GM12878 (cell line): Measurements from ENCODE around the gene PRM2. TPM values are rescaled to one million over a fixed set of nuclear protein-coding genes. Genes with fewer than 3 reads are reported as not detected.

Source experiments
- ATAC-seq: fragments of 200-7000 bp; cut with Tn5 transposase; 3 replicates; pipeline ENCODE4 v1.9.1; 2020; ENCODE audit warnings: mild to moderate bottlenecking, moderate library complexity
- BruUV-seq: library from RNA; stranded (reverse); fragments of 400-500 nt; replicated peaks from 2 replicates; lab custom pipeline; 2021; lab: Mats Ljungman, UMichigan
- CTCF ChIA-PET: fragments of 300-600 bp; sonication (Branson Sonifier 250); formaldehyde crosslinking; extraction: SDS; loops from one replicate; lab custom pipeline; 2021; ENCODE audit warnings: inconsistent platforms; lab: Yijun Ruan, JAX
- POLR2A ChIA-PET: fragments of 350-600 bp; formaldehyde crosslinking; extraction: SDS; loops from one replicate; lab custom pipeline; 2021; ENCODE audit warnings: inconsistent platforms; lab: Charles Lee
- RAD21 ChIA-PET: fragments of 300-600 bp; sonication (Branson Sonifier 250); formaldehyde crosslinking; loops from one replicate; lab custom pipeline; 2023; ENCODE audit warnings: antibody characterized with exemption; ENCODE audit not compliant: unreplicated experiment; lab: Charles Lee
- SMC1A ChIA-PET: fragments of 300-600 bp; sonication (Branson Sonifier 250); formaldehyde crosslinking; loops from one replicate; lab custom pipeline; 2023; ENCODE audit not compliant: unreplicated experiment, uncharacterized antibody; lab: Charles Lee
- DNase-seq: peaks from one replicate; pipeline ENCODE4 v3.0.0-alpha.2; 2011; ENCODE audit warnings: low read depth, low spot score
- FAIRE-seq: peaks from 3 replicates; lab custom pipeline; 2011; peaks lifted over from hg19 to GRCh38; lab: Jason Lieb, UNC
- H2AFZ ChIP-seq: 2 replicates; pipeline ENCODE4 v1.6.0; 2011; ENCODE audit warnings: low read depth, low read length, control low read depth; ENCODE audit not compliant: control insufficient read depth
- H3K27ac ChIP-seq: 2 replicates; pipeline ENCODE4 v1.5.1; 2011; ENCODE audit warnings: control low read depth; ENCODE audit not compliant: control insufficient read depth, insufficient read depth
- H3K27me3 ChIP-seq, 2 experiments: replicated peaks in 1 of 2; 2 replicates each; pipeline versions ENCODE4 v1.6.0 to v1.6.1; 2011; ENCODE audit warnings: low read length in 1 of 2; ENCODE audit not compliant: control insufficient read depth in 2 of 2, insufficient read depth in 2 of 2
- H3K36me3 ChIP-seq, 2 experiments: 2 replicates each; pipeline ENCODE4 v1.5.1; 2011; ENCODE audit warnings: low read length in 1 of 2; ENCODE audit not compliant: control insufficient read depth in 2 of 2, insufficient read depth in 2 of 2
- H3K4me1 ChIP-seq: 2 replicates; pipeline ENCODE4 v1.6.1; 2011; ENCODE audit warnings: mild to moderate bottlenecking, low read length, moderate library complexity, mixed read lengths; ENCODE audit not compliant: control insufficient read depth, insufficient read depth
- H3K4me2 ChIP-seq: 2 replicates; pipeline ENCODE4 v1.6.0; 2011; ENCODE audit warnings: control low read depth; ENCODE audit not compliant: control insufficient read depth, insufficient read depth
- H3K4me3 ChIP-seq: fragments of 200-600 bp; sonication (generic); 2 replicates; pipeline ENCODE4 v1.5.1; 2016
- H3K79me2 ChIP-seq: 2 replicates; pipeline ENCODE4 v1.6.0; 2011; ENCODE audit warnings: low read length; ENCODE audit not compliant: control insufficient read depth, insufficient read depth
- H3K9ac ChIP-seq: 2 replicates; pipeline ENCODE4 v1.8.0; 2011; ENCODE audit warnings: low read length, control low read depth, mixed read lengths; ENCODE audit not compliant: control insufficient read depth, insufficient read depth
- H3K9me3 ChIP-seq: replicated peaks from 3 replicates; pipeline ENCODE4 v1.5.1; 2011; ENCODE audit warnings: mild to moderate bottlenecking, low read length; ENCODE audit not compliant: control insufficient read depth, insufficient read depth
- H4K20me1 ChIP-seq: 2 replicates; pipeline ENCODE4 v1.6.0; 2011; ENCODE audit not compliant: control insufficient read depth, insufficient read depth
- ATF2 ChIP-seq: IDR thresholded peaks from 2 replicates; pipeline ENCODE4 v1.6.1; 2012; ENCODE audit warnings: low read length, inconsistent platforms
- ATF3 ChIP-seq: IDR thresholded peaks from 2 replicates; pipeline ENCODE4 v1.6.1; 2011; ENCODE audit warnings: low read depth, mild to moderate bottlenecking, low read length, moderate library complexity, borderline replicate concordance; ENCODE audit errors: extremely low read depth
- CBX3 ChIP-seq: fragments of 200-600 bp; sonication (generic); IDR thresholded peaks from 2 replicates; pipeline ENCODE4 v1.6.1; 2016; ENCODE audit warnings: low read depth, borderline replicate concordance
- CHD4 ChIP-seq: fragments of 200-600 bp; sonication (generic); IDR thresholded peaks from 2 replicates; pipeline ENCODE4 v1.6.1; 2016; ENCODE audit warnings: mild to moderate bottlenecking
- CREB1 ChIP-seq: IDR thresholded peaks from 2 replicates; pipeline ENCODE4 v1.6.1; 2012; ENCODE audit warnings: low read depth, mild to moderate bottlenecking, inconsistent platforms
- CREM ChIP-seq: IDR thresholded peaks from 2 replicates; pipeline ENCODE4 v1.6.1; 2014; ENCODE audit warnings: antibody characterized with exemption, low read depth
- EP300 ChIP-seq, 2 experiments: fragments of 150-350 bp in 1 of 2; IDR thresholded peaks; 2 replicates each; pipeline ENCODE4 v1.6.1; 2011 to 2012; ENCODE audit warnings: low read depth in 2 of 2, low read length in 2 of 2, borderline replicate concordance in 1 of 2, improper control_type of control experiment in 1 of 2, inconsistent platforms in 1 of 2; ENCODE audit not compliant: control insufficient read depth in 1 of 2
- ETV6 ChIP-seq, 2 experiments: fragments of 450-650 bp in 1 of 2; IDR thresholded peaks in 1 of 2; conservative IDR thresholded peaks in 1 of 2; 2 replicates each; pipeline ENCODE4 v1.6.1; 2014; ENCODE audit warnings: antibody characterized with exemption in 1 of 2, borderline replicate concordance in 1 of 2, low read depth in 1 of 2, mild to moderate bottlenecking in 1 of 2, moderate library complexity in 1 of 2
- JUND ChIP-seq: IDR thresholded peaks from 2 replicates; pipeline ENCODE4 v1.6.1; 2012; ENCODE audit warnings: low read depth, mild to moderate bottlenecking, low read length, improper control_type of control experiment, moderate library complexity
- KAT2A ChIP-seq: conservative IDR thresholded peaks from 2 replicates; pipeline ENCODE4 v1.6.1; 2011; ENCODE audit warnings: low read depth, low read length; ENCODE audit not compliant: control insufficient read depth
- NFXL1 ChIP-seq: fragments of 450-650 bp; IDR thresholded peaks from 2 replicates; pipeline ENCODE4 v1.6.1; 2017; ENCODE audit warnings: antibody characterized with exemption, mild to moderate bottlenecking, borderline replicate concordance
- POU2F2 ChIP-seq: IDR thresholded peaks from 3 replicates; pipeline ENCODE4 v1.6.1; 2011; ENCODE audit warnings: low read depth, mild to moderate bottlenecking, low read length, borderline replicate concordance
- SREBF1 ChIP-seq: IDR thresholded peaks from 2 replicates; pipeline ENCODE4 v1.6.1; 2012; ENCODE audit warnings: mild to moderate bottlenecking, low read length
- SRF ChIP-seq, 2 experiments: IDR thresholded peaks; 2 replicates each; pipeline ENCODE4 v1.6.1; 2011; ENCODE audit warnings: low read depth in 2 of 2, low read length in 2 of 2, mild to moderate bottlenecking in 1 of 2, moderate library complexity in 1 of 2
- STAT1 ChIP-seq: fragments of 450-650 bp; conservative IDR thresholded peaks from 2 replicates; pipeline ENCODE4 v1.6.1; 2014; ENCODE audit warnings: antibody characterized with exemption, mild to moderate bottlenecking
- SUZ12 ChIP-seq: fragments of 200-600 bp; sonication (generic); IDR thresholded peaks from one replicate; pipeline ENCODE4 v1.6.1; 2018; ENCODE audit warnings: antibody characterized with exemption, mild to moderate bottlenecking; ENCODE audit not compliant: unreplicated experiment
- TCF3 ChIP-seq: IDR thresholded peaks from 2 replicates; pipeline ENCODE4 v1.6.1; 2012; ENCODE audit warnings: low read depth, mild to moderate bottlenecking, low read length, borderline replicate concordance; ENCODE audit not compliant: insufficient read depth
- WGBS: methylation state at CpG from one replicate; pipeline ENCODE4 v1.1.6; 2016; ENCODE audit warnings: low lambda C conversion rate; ENCODE audit not compliant: insufficient replicate concordance, insufficient coverage; ENCODE audit errors: missing lambda C conversion rate; 5-methylcytosine and 5-hydroxymethylcytosine counted together
- in situ Hi-C: fragments of 300-500 bp; cut with MboI; formaldehyde crosslinking; loops from 9 replicates; pipeline ENCODE4 v1.14.3; 2018; ENCODE audit warnings: mixed read lengths
- intact Hi-C: fragments of 100-400 bp; cut with micrococcal nuclease; formaldehyde crosslinking; loops from one replicate; pipeline ENCODE4 v1.14.2; 2022; ENCODE audit not compliant: unreplicated experiment
- polyA plus RNA-seq, 11 experiments: library from polyadenylated mRNA; depleted of rRNA in 4 of 11; unstranded in 6 of 11; stranded (reverse) in 5 of 11; fragments of >200 nt; fragmentation: Nextera tagmentation in 4 of 11; fragmentation: Illumina TruSeq in 1 of 11; extraction: Ambion mirVana in 4 of 11; extraction: Trizol in 1 of 11; gene quantifications; 1 replicate in 1 of 11; 2 replicates in 10 of 11; pipeline versions ENCODE4 v1.2.1 to v1.2.3, GENCODE V29; 2011 to 2016; ENCODE audit warnings: inconsistent platforms in 2 of 11, missing spikeins in 2 of 11, low read depth in 1 of 11
- total RNA-seq, 4 experiments: library from RNA; depleted of rRNA in 3 of 4; stranded (reverse); fragments of >200 nt in 3 of 4; fragmentation: Illumina TruSeq in 1 of 4; extraction: Trizol in 1 of 4; gene quantifications; 2 replicates each; pipeline versions ENCODE4 v1.2.1 to v1.2.3, GENCODE V29; 2013 to 2021
- TF ChIP-seq, protein P1 (sequence below): fragments of 450-650 bp; IDR thresholded peaks from 2 replicates; pipeline ENCODE4 v1.6.1; 2017; ENCODE audit warnings: antibody characterized with exemption, mild to moderate bottlenecking, moderate library complexity

Gene PRM2
- total and polyA plus RNA-seq, 10 of the 15 experiments (the other 5 are each of a cell fraction or from before 2014, with no cell fraction given) = not detected

DNA sequence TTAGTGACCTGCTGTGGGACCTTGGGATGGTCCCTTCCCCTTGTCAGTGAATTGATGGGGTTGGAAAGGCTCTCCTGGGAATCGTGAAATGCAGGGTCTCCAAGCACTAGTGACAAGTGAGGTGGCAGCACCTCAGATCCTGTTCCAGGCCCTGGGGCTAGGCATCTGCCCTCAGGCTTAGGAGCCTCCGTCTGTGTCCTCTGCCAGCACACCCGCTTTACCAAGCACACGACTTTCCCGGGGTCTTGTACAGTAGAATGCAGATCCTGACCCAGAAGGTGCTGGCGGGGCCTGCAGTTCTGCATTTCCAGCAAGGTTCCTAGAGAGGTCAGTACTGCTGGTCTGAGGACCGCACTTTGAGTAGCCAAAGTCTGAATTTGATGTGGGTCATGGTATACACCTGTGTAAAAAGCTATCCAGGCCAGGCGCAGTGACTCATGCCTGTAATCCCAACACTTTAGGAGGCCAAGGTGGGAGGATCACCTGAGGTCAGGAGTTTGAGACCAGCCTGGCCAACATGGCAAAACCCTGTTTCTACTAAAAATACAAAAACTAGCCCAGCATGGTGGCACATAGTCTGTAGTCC is 38.1 kb upstream of the PRM2 start:
- intact Hi-C loops = loop anchor here (5.0 kb wide), 1 partner anchor 107 kb away; no protein-coding TSS in a partner anchor
- FAIRE-seq (no peak), DNase-seq (no peak), ATAC-seq (no peak)
- Histone ChIP-seq H3K4me3 (no peak overlapping the region), H3K27ac (no peak overlapping the region), H3K9ac (no peak overlapping the region), H3K36me3 (no peaks in the 10 kb centered on the region), H3K4me2 (no peak overlapping the region), H4K20me1 (no peaks in the 10 kb centered on the region), H3K79me2 (no peaks in the 10 kb centered on the region), H2AFZ (no peak overlapping the region), H3K27me3 (no peaks in the 10 kb centered on the region; a peak in 1 of 4 replicates), H3K9me3 (no peaks in the 10 kb centered on the region; the same call in 2 of the 3 replicates), H3K4me1 (peaks cover 42% of the 10 kb centered on the region)
- in situ Hi-C loops = no loop called here
- ChIA-PET POLR2A (interaction anchor here (1.2 to 2.8 kb wide), 2 partner anchors 12 to 14 kb away, joined by 4 to 14 read pairs; no protein-coding TSS in a partner anchor), RAD21 (interaction anchor here (1.0 to 8.5 kb wide), 4 partner anchors 13 to 58 kb away, joined by 4 to 206 read pairs (median 96); partner anchors contain the start of gene SOCS1), CTCF (interaction anchor here (6.9 kb wide), 1 partner anchor 39 kb away, joined by 70 read pairs; no protein-coding TSS in a partner anchor), SMC1A (interaction anchor here (1.5 to 7.4 kb wide), 2 partner anchors 10 to 15 kb away, joined by 6 to 194 read pairs; no protein-coding TSS in a partner anchor)
- no TSS peak for BruUV-seq
- WGBS = 96% methylated on average over 8 of the region's 8 CpGs
- no peak for TF ChIP-seq KAT2A
- TF ChIP-seq SRF (IDR thresholded peaks at IDR 0.05; ENCODE audit: low read depth in 2 of 2, low read length in 2 of 2) = no peak
- no peak for TF ChIP-seq ATF2
- no peak for TF ChIP-seq CREB1
- no peak for TF ChIP-seq CREM
- no peak for TF ChIP-seq CBX3
- no peak for TF ChIP-seq STAT1
- no peak for TF ChIP-seq POU2F2
- no peak for TF ChIP-seq ATF3
- TF ChIP-seq, protein P1, sequence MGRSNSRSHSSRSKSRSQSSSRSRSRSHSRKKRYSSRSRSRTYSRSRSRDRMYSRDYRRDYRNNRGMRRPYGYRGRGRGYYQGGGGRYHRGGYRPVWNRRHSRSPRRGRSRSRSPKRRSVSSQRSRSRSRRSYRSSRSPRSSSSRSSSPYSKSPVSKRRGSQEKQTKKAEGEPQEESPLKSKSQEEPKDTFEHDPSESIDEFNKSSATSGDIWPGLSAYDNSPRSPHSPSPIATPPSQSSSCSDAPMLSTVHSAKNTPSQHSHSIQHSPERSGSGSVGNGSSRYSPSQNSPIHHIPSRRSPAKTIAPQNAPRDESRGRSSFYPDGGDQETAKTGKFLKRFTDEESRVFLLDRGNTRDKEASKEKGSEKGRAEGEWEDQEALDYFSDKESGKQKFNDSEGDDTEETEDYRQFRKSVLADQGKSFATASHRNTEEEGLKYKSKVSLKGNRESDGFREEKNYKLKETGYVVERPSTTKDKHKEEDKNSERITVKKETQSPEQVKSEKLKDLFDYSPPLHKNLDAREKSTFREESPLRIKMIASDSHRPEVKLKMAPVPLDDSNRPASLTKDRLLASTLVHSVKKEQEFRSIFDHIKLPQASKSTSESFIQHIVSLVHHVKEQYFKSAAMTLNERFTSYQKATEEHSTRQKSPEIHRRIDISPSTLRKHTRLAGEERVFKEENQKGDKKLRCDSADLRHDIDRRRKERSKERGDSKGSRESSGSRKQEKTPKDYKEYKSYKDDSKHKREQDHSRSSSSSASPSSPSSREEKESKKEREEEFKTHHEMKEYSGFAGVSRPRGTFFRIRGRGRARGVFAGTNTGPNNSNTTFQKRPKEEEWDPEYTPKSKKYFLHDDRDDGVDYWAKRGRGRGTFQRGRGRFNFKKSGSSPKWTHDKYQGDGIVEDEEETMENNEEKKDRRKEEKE = no peak
- no peak for TF ChIP-seq EP300 (IDR thresholded peaks at IDR 0.05; ENCODE audit: borderline replicate concordance in 1 of 2, control insufficient read depth in 1 of 2, low read depth in 2 of 2, low read length in 2 of 2)
- TF ChIP-seq TCF3 = no peak
- no peak for TF ChIP-seq CHD4
- TF ChIP-seq NFXL1 = no peak
- TF ChIP-seq SUZ12 = no peak
- no peak for TF ChIP-seq SREBF1
- TF ChIP-seq JUND = no peak
- no peak for TF ChIP-seq ETV6 (conservative IDR thresholded peaks at IDR 0.05 in 1 of 2, IDR thresholded peaks at IDR 0.05 in 1 of 2; ENCODE audit: borderline replicate concordance in 1 of 2, low read depth in 1 of 2)
